HG02642 (cell line): ENCODE measurements around the gene AGPAT4.

Experiments
- ATAC-seq: cut with Tn5 transposase; IDR thresholded peaks from one replicate; pipeline ENCODE4 v1.9.1; 2021; ENCODE audit warnings: mild to moderate bottlenecking; ENCODE audit not compliant: unreplicated experiment, poor library complexity

The AGPAT4 gene

GRCh38 chr6:161091972-161092701 is 181.7 kb downstream of the AGPAT4 start:
- no peak for ATAC-seq

GRCh38 chr6:161091151-161091550 is 182.7 kb downstream of the AGPAT4 start:
- ATAC-seq = no peak

GRCh38 chr6:161088676-161089328 is 185.1 kb downstream of the AGPAT4 start:
- ATAC-seq = no peak

- ATAC-seq = no peak
These were observed 188.6 kb downstream of the AGPAT4 start for GRCh38 chr6:161085246-161085645.

- ATAC-seq = no peak
These were observed 191.6 kb downstream of the AGPAT4 start for GRCh38 chr6:161082215-161082614.

GRCh38 chr6:161080263-161080970 is 193.4 kb downstream of the AGPAT4 start:
- ATAC-seq = no peak
